Gastroesophageal sphincter (tissue), 4 donors: Measurements from ENCODE around the gene TCF4. TPM values are rescaled to one million over a fixed set of nuclear protein-coding genes. Genes with fewer than 3 reads are reported as not detected.

ENCODE experiments used
- ATAC-seq: fragments of 150-250 bp; one replicate; pipeline ENCODE4 v1.9.1; 2016; ENCODE audit warnings: mild to moderate bottlenecking, moderate library complexity
- H3K27ac ChIP-seq, 4 donors: fragments of 200-600 bp; sonication (generic) in 3 of 4; 1 replicate in 3 of 4; 2 replicates in 1 of 4; pipeline ENCODE4 v1.5.1; 2016 to 2019
- H3K27me3 ChIP-seq: fragments of 200-600 bp; sonication (generic); one replicate; pipeline ENCODE4 v1.5.1; 2019
- H3K36me3 ChIP-seq, 2 donors: fragments of 200-600 bp; sonication (generic); one replicate each; pipeline ENCODE4 v1.5.1; 2019; ENCODE audit warnings: control low read depth in 1 of 2
- H3K4me1 ChIP-seq, 3 donors: fragments of 200-600 bp; sonication (generic); 1 replicate in 2 of 3; 2 replicates in 1 of 3; pipeline ENCODE4 v1.5.1; 2016 to 2019; ENCODE audit warnings: control low read depth in 2 of 3
- H3K4me3 ChIP-seq, 2 donors: fragments of 200-600 bp; sonication (generic); one replicate each; pipeline ENCODE4 v1.5.1; 2019; ENCODE audit warnings: mild to moderate bottlenecking in 1 of 2, moderate library complexity in 1 of 2
- H3K9me3 ChIP-seq, 3 donors: fragments of 200-600 bp; sonication (generic); one replicate each; pipeline ENCODE4 v1.5.1; 2017 to 2019; ENCODE audit warnings: control low read depth in 2 of 3
- CTCF ChIP-seq, 4 experiments: fragments of 200-600 bp in 2 of 4; fragments of 450-650 bp in 2 of 4; sonication (generic) in 1 of 4; IDR thresholded peaks; one replicate each; pipeline ENCODE4 v1.5.1; 2017 to 2019; ENCODE audit warnings: antibody characterized with exemption in 4 of 4, mild to moderate bottlenecking in 2 of 4, moderate library complexity in 2 of 4
- EP300 ChIP-seq: sonication (generic); formaldehyde crosslinking; IDR thresholded peaks from one replicate; pipeline ENCODE4 v1.6.1; 2017; ENCODE audit warnings: antibody characterized with exemption, mild to moderate bottlenecking
- POLR2A ChIP-seq, 2 donors: fragments of 450-650 bp; IDR thresholded peaks; one replicate each; pipeline ENCODE4 v1.6.1; 2017; ENCODE audit warnings: antibody characterized with exemption in 2 of 2, mild to moderate bottlenecking in 2 of 2, moderate library complexity in 1 of 2
- POLR2AphosphoS5 ChIP-seq: sonication (generic); formaldehyde crosslinking; IDR thresholded peaks from one replicate; pipeline ENCODE4 v1.6.1; 2017; ENCODE audit warnings: antibody characterized with exemption
- WGBS, 2 donors: methylation state at CpG; one replicate each; pipeline ENCODE4 v1.1.5; 2018; ENCODE audit warnings: low coverage in 1 of 2; 5-methylcytosine and 5-hydroxymethylcytosine counted together
- total RNA-seq, 4 donors: library from RNA; depleted of rRNA; stranded (reverse); fragments of >200 nt; gene quantifications; one replicate each; pipeline ENCODE4 v1.1.0, GENCODE V29; 2016

Gene TCF4
- total RNA-seq, 4 donors from 2014 or later, result 64.1 to 87.6 (median 76.2) TPM

DNA sequence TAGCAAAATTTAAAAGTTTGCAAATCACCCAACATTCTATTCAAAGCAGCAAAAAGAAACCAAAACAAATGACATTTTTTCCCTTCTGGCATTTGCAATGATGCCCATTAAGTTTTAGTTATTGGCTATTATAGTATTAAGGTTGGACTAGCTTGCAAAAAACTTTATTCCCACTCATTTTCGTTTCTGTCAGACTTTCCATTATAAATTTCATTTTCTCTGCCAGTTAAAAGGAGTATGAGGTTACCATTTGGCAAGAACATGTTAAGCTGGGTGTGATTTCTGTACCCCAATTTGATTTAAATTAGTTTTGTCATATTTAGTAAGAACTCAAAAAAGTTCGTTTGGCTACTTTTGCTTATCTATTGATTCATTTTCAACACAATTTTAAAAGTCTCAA lies 187.9 kb downstream of the TCF4 start:
- Histone ChIP-seq H3K27ac (peak overlapping the region in 2 of 4 donors; percentile 66 to 72), H3K36me3 (no peaks in the 10 kb centered on the region), H3K4me3 (peak overlapping the region in 1 of 2 donors; percentile 35), H3K27me3 (no peaks in the 10 kb centered on the region), H3K9me3 (no peaks in the 10 kb centered on the region), H3K4me1 (peaks cover 0 to 53% (median 0%) of the 10 kb centered on the region in 3 donors)
- no peak for ATAC-seq
- TF ChIP-seq POLR2A (IDR thresholded peaks at IDR 0.05) (no peak), POLR2AphosphoS5 (no peak), EP300 (no peak)
- 47 to 71% methylated on average over 2 of the region's 2 CpGs for WGBS, 2 donors

- Histone ChIP-seq H3K36me3 (no peaks in the 10 kb centered on the region), H3K4me3 (no peak overlapping the region), H3K4me1 (peaks cover 0 to 48% (median 0%) of the 10 kb centered on the region in 3 donors), H3K27me3 (no peaks in the 10 kb centered on the region), H3K27ac (peak overlapping the region in 3 of 4 donors; percentile 41 to 72 (median 66)), H3K9me3 (no peaks in the 10 kb centered on the region)
- no peak for ATAC-seq
- 80 to 83% methylated on average over 6 of the region's 6 CpGs for WGBS, 2 donors
- no peak for TF ChIP-seq CTCF (IDR thresholded peaks at IDR 0.05)
- TF ChIP-seq EP300, result no peak
- no peak for TF ChIP-seq POLR2A (IDR thresholded peaks at IDR 0.05)
- TF ChIP-seq POLR2AphosphoS5, result no peak
These were observed 189.1 kb downstream of the TCF4 start for GRCh38 chr18:55398858-55399257.

DNA sequence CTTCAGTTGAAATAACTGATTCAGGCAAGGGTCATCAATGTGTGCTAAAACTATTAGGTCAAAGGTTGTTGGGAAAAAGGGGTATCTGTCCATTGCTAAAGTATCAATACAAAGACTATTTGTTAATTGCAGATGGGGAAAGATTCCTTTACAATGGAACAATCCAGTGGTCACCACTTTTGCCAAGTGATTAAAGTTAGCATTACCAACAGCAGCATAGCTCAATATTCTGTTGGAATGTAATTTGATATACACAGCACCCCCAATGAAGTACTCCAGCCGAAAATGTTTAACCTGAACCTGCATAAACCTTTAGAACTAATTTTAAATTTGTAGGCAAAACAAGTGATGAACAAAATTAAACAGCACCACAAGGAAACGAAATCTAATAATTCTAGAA lies 191.0 kb downstream of the TCF4 start:
- Histone ChIP-seq H3K4me3 (no peak overlapping the region), H3K27ac (no peak overlapping the region), H3K27me3 (no peaks in the 10 kb centered on the region), H3K9me3 (no peaks in the 10 kb centered on the region), H3K36me3 (no peaks in the 10 kb centered on the region), H3K4me1 (peaks cover 0 to 29% (median 0%) of the 10 kb centered on the region in 3 donors)
- no peak for TF ChIP-seq EP300
- TF ChIP-seq POLR2A (IDR thresholded peaks at IDR 0.05), result no peak
- no peak for TF ChIP-seq POLR2AphosphoS5
- no peak for TF ChIP-seq CTCF (IDR thresholded peaks at IDR 0.05)
- no peak for ATAC-seq
- 41 to 54% methylated on average over 2 of the region's 2 CpGs for WGBS, 2 donors

GRCh38 chr18:55396267-55396905 lies 191.6 kb downstream of the TCF4 start:
- H3K4me3 ChIP-seq, result no peak overlapping the region
- H3K27me3 ChIP-seq, result no peaks in the 10 kb centered on the region
- no peaks in the 10 kb centered on the region for H3K9me3 ChIP-seq
- no peak for ATAC-seq
- 83 to 88% methylated on average over 2 to 3 of the region's 3 CpGs for WGBS, 2 donors
- peak overlapping the region in 1 of 4 donors; percentile 2 for H3K27ac ChIP-seq
- TF ChIP-seq CTCF (IDR thresholded peaks at IDR 0.05), result no peak
- TF ChIP-seq POLR2A (IDR thresholded peaks at IDR 0.05), result no peak
- no peak for TF ChIP-seq EP300
- TF ChIP-seq POLR2AphosphoS5, result no peak
- H3K36me3 ChIP-seq, result no peaks in the 10 kb centered on the region
- H3K4me1 ChIP-seq, result peaks cover 0 to 23% (median 0%) of the 10 kb centered on the region in 3 donors

GRCh38 chr18:55395799-55396198 lies 192.2 kb downstream of the TCF4 start:
- H3K27ac ChIP-seq, result peak overlapping the region in 2 of 4 donors; percentile 2 to 6
- no peak overlapping the region for H3K4me3 ChIP-seq
- H3K9me3 ChIP-seq, result no peaks in the 10 kb centered on the region
- ATAC-seq, result no peak
- 83 to 88% methylated on average over 1 to 5 of the region's 6 CpGs for WGBS, 2 donors
- H3K27me3 ChIP-seq, result no peaks in the 10 kb centered on the region
- H3K4me1 ChIP-seq, result peaks cover 0 to 19% (median 0%) of the 10 kb centered on the region in 3 donors
- no peak for TF ChIP-seq CTCF (IDR thresholded peaks at IDR 0.05)
- TF ChIP-seq POLR2A (IDR thresholded peaks at IDR 0.05), result no peak
- no peak for TF ChIP-seq EP300
- TF ChIP-seq POLR2AphosphoS5, result no peak
- no peaks in the 10 kb centered on the region for H3K36me3 ChIP-seq
